GM12878 (cell line): Measurements from ENCODE around the gene ASB10. TPM values are rescaled to one million over a fixed set of nuclear protein-coding genes. Genes with fewer than 3 reads are reported as not detected.

Experiments
- ATAC-seq: fragments of 200-7000 bp; cut with Tn5 transposase; 3 replicates; pipeline ENCODE4 v1.9.1; 2020; ENCODE audit warnings: mild to moderate bottlenecking, moderate library complexity
- BruUV-seq: library from RNA; stranded (reverse); fragments of 400-500 nt; replicated peaks from 2 replicates; lab custom pipeline; 2021; lab: Mats Ljungman, UMichigan
- CTCF ChIA-PET: fragments of 300-600 bp; sonication (Branson Sonifier 250); formaldehyde crosslinking; extraction: SDS; loops from one replicate; lab custom pipeline; 2021; ENCODE audit warnings: inconsistent platforms; lab: Yijun Ruan, JAX
- POLR2A ChIA-PET: fragments of 350-600 bp; formaldehyde crosslinking; extraction: SDS; loops from one replicate; lab custom pipeline; 2021; ENCODE audit warnings: inconsistent platforms; lab: Charles Lee
- RAD21 ChIA-PET: fragments of 300-600 bp; sonication (Branson Sonifier 250); formaldehyde crosslinking; loops from one replicate; lab custom pipeline; 2023; ENCODE audit warnings: antibody characterized with exemption; ENCODE audit not compliant: unreplicated experiment; lab: Charles Lee
- SMC1A ChIA-PET: fragments of 300-600 bp; sonication (Branson Sonifier 250); formaldehyde crosslinking; loops from one replicate; lab custom pipeline; 2023; ENCODE audit not compliant: unreplicated experiment, uncharacterized antibody; lab: Charles Lee
- DNase-seq: peaks from one replicate; pipeline ENCODE4 v3.0.0-alpha.2; 2011; ENCODE audit warnings: low read depth, low spot score
- FAIRE-seq: peaks from 3 replicates; lab custom pipeline; 2011; peaks lifted over from hg19 to GRCh38; lab: Jason Lieb, UNC
- H2AFZ ChIP-seq: 2 replicates; pipeline ENCODE4 v1.6.0; 2011; ENCODE audit warnings: low read depth, low read length, control low read depth; ENCODE audit not compliant: control insufficient read depth
- H3K27ac ChIP-seq: 2 replicates; pipeline ENCODE4 v1.5.1; 2011; ENCODE audit warnings: control low read depth; ENCODE audit not compliant: control insufficient read depth, insufficient read depth
- H3K27me3 ChIP-seq, 2 experiments: replicated peaks in 1 of 2; 2 replicates each; pipeline versions ENCODE4 v1.6.0 to v1.6.1; 2011; ENCODE audit warnings: low read length in 1 of 2; ENCODE audit not compliant: control insufficient read depth in 2 of 2, insufficient read depth in 2 of 2
- H3K36me3 ChIP-seq, 2 experiments: 2 replicates each; pipeline ENCODE4 v1.5.1; 2011; ENCODE audit warnings: low read length in 1 of 2; ENCODE audit not compliant: control insufficient read depth in 2 of 2, insufficient read depth in 2 of 2
- H3K4me1 ChIP-seq: 2 replicates; pipeline ENCODE4 v1.6.1; 2011; ENCODE audit warnings: mild to moderate bottlenecking, low read length, moderate library complexity, mixed read lengths; ENCODE audit not compliant: control insufficient read depth, insufficient read depth
- H3K4me2 ChIP-seq: 2 replicates; pipeline ENCODE4 v1.6.0; 2011; ENCODE audit warnings: control low read depth; ENCODE audit not compliant: control insufficient read depth, insufficient read depth
- H3K4me3 ChIP-seq: fragments of 200-600 bp; sonication (generic); 2 replicates; pipeline ENCODE4 v1.5.1; 2016
- H3K79me2 ChIP-seq: 2 replicates; pipeline ENCODE4 v1.6.0; 2011; ENCODE audit warnings: low read length; ENCODE audit not compliant: control insufficient read depth, insufficient read depth
- H3K9ac ChIP-seq: 2 replicates; pipeline ENCODE4 v1.8.0; 2011; ENCODE audit warnings: low read length, control low read depth, mixed read lengths; ENCODE audit not compliant: control insufficient read depth, insufficient read depth
- H3K9me3 ChIP-seq: replicated peaks from 3 replicates; pipeline ENCODE4 v1.5.1; 2011; ENCODE audit warnings: mild to moderate bottlenecking, low read length; ENCODE audit not compliant: control insufficient read depth, insufficient read depth
- H4K20me1 ChIP-seq: 2 replicates; pipeline ENCODE4 v1.6.0; 2011; ENCODE audit not compliant: control insufficient read depth, insufficient read depth
- BCL11A ChIP-seq: IDR thresholded peaks from 2 replicates; pipeline ENCODE4 v1.6.1; 2011; ENCODE audit warnings: low read depth, low read length
- CBFB ChIP-seq: IDR thresholded peaks from 2 replicates; pipeline ENCODE4 v1.6.1; 2016; ENCODE audit warnings: antibody characterized with exemption, low read depth
- EED ChIP-seq: sonication (generic); IDR thresholded peaks from 2 replicates; pipeline ENCODE4 v1.6.1; 2016; ENCODE audit warnings: antibody characterized with exemption, low read depth
- ETV6 ChIP-seq, 2 experiments: fragments of 450-650 bp in 1 of 2; IDR thresholded peaks in 1 of 2; conservative IDR thresholded peaks in 1 of 2; 2 replicates each; pipeline ENCODE4 v1.6.1; 2014; ENCODE audit warnings: antibody characterized with exemption in 1 of 2, borderline replicate concordance in 1 of 2, low read depth in 1 of 2, mild to moderate bottlenecking in 1 of 2, moderate library complexity in 1 of 2
- IKZF1 ChIP-seq: fragments of 450-650 bp; conservative IDR thresholded peaks from 2 replicates; pipeline ENCODE4 v1.6.1; 2017; ENCODE audit warnings: antibody characterized with exemption, mild to moderate bottlenecking
- JUNB ChIP-seq: IDR thresholded peaks from 2 replicates; pipeline ENCODE4 v1.6.1; 2016; ENCODE audit warnings: antibody characterized with exemption, mild to moderate bottlenecking
- LARP7 ChIP-seq: fragments of 450-650 bp; IDR thresholded peaks from 2 replicates; pipeline ENCODE4 v1.6.1; 2017; ENCODE audit warnings: mild to moderate bottlenecking
- NFYB ChIP-seq: IDR thresholded peaks from 2 replicates; pipeline ENCODE4 v1.6.1; 2011; ENCODE audit warnings: low read depth, mild to moderate bottlenecking, low read length, improper control_type of control experiment, moderate library complexity; ENCODE audit not compliant: insufficient read depth
- NR2C2 ChIP-seq: IDR thresholded peaks from 2 replicates; pipeline ENCODE4 v1.6.1; 2011; ENCODE audit warnings: borderline replicate concordance, low read depth; ENCODE audit not compliant: control insufficient read depth, insufficient read length
- RFX5 ChIP-seq: IDR thresholded peaks from 2 replicates; pipeline ENCODE4 v1.6.1; 2011; ENCODE audit warnings: low read depth, low read length, improper control_type of control experiment
- SIX5 ChIP-seq: IDR thresholded peaks from 2 replicates; pipeline ENCODE4 v1.6.1; 2011; ENCODE audit warnings: mild to moderate bottlenecking, low read depth, low read length, moderate library complexity; ENCODE audit not compliant: severe bottlenecking
- SREBF1 ChIP-seq: IDR thresholded peaks from 2 replicates; pipeline ENCODE4 v1.6.1; 2012; ENCODE audit warnings: mild to moderate bottlenecking, low read length
- TARDBP ChIP-seq: IDR thresholded peaks from 2 replicates; pipeline ENCODE4 v1.6.1; 2016; ENCODE audit warnings: borderline replicate concordance
- ZZZ3 ChIP-seq: IDR thresholded peaks from 2 replicates; pipeline ENCODE4 v1.6.1; 2011; ENCODE audit warnings: low read depth; ENCODE audit not compliant: control insufficient read depth, insufficient read length
- WGBS: methylation state at CpG from one replicate; pipeline ENCODE4 v1.1.6; 2016; ENCODE audit warnings: low lambda C conversion rate; ENCODE audit not compliant: insufficient replicate concordance, insufficient coverage; ENCODE audit errors: missing lambda C conversion rate; 5-methylcytosine and 5-hydroxymethylcytosine counted together
- in situ Hi-C: fragments of 300-500 bp; cut with MboI; formaldehyde crosslinking; loops from 9 replicates; pipeline ENCODE4 v1.14.3; 2018; ENCODE audit warnings: mixed read lengths
- intact Hi-C: fragments of 100-400 bp; cut with micrococcal nuclease; formaldehyde crosslinking; loops from one replicate; pipeline ENCODE4 v1.14.2; 2022; ENCODE audit not compliant: unreplicated experiment
- polyA plus RNA-seq, 11 experiments: library from polyadenylated mRNA; depleted of rRNA in 4 of 11; unstranded in 6 of 11; stranded (reverse) in 5 of 11; fragments of >200 nt; fragmentation: Nextera tagmentation in 4 of 11; fragmentation: Illumina TruSeq in 1 of 11; extraction: Ambion mirVana in 4 of 11; extraction: Trizol in 1 of 11; gene quantifications; 1 replicate in 1 of 11; 2 replicates in 10 of 11; pipeline versions ENCODE4 v1.2.1 to v1.2.3, GENCODE V29; 2011 to 2016; ENCODE audit warnings: inconsistent platforms in 2 of 11, missing spikeins in 2 of 11, low read depth in 1 of 11
- total RNA-seq, 4 experiments: library from RNA; depleted of rRNA in 3 of 4; stranded (reverse); fragments of >200 nt in 3 of 4; fragmentation: Illumina TruSeq in 1 of 4; extraction: Trizol in 1 of 4; gene quantifications; 2 replicates each; pipeline versions ENCODE4 v1.2.1 to v1.2.3, GENCODE V29; 2013 to 2021
- TF ChIP-seq, protein P1 (sequence below): fragments of 450-650 bp; IDR thresholded peaks from 2 replicates; pipeline ENCODE4 v1.6.1; 2014; ENCODE audit warnings: mild to moderate bottlenecking
- TF ChIP-seq, protein P2 (sequence below): IDR thresholded peaks from 2 replicates; pipeline ENCODE4 v1.6.1; 2011; ENCODE audit warnings: low read depth, low read length, improper control_type of control experiment, borderline replicate concordance
- TF ChIP-seq, protein P3 (sequence below): fragments of 450-650 bp; IDR thresholded peaks from 2 replicates; pipeline ENCODE4 v1.6.1; 2016; ENCODE audit warnings: mild to moderate bottlenecking

Gene ASB10
- total and polyA plus RNA-seq, 10 of the 15 experiments (the other 5 are each of a cell fraction or from before 2014, with no cell fraction given), result not detected

DNA sequence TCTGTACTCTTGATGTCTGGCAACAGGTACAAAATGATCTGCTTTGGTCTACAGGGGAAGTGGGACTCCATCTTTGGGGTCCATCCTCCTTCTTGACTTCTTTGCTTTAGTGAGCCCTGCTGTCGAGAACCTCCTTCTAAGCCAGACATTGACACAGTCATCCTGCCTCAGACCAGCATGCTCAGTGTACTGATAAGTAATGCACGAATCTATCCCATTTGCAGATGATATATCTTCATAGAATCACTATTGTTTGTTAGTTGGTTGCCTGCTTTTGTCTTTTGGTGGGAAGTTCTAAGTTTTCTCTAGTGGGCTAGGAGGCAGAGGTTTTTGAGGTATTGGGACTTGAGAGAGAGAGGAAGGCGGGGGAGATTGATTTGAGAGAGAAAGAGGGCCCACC, 14.3 kb upstream of the ASB10 start:
- WGBS, result 0% methylated on average over 3 of the region's 3 CpGs
- DNase-seq, result no peak
- in situ Hi-C loops (no loop called here), intact Hi-C loops (no loop called here)
- ATAC-seq, result no peak
- H3K27me3 ChIP-seq, result peaks cover 2 to 4% of the 10 kb centered on the region in 2 experiments; a peak in 3 of 4 replicates
- no peak overlapping the region for H3K9ac ChIP-seq
- ChIA-PET SMC1A (no interaction called here), RAD21 (no interaction called here), CTCF (no interaction called here), POLR2A (no interaction called here)
- FAIRE-seq, result no peak
- no peak overlapping the region for H2AFZ ChIP-seq
- no peak overlapping the region for H3K4me2 ChIP-seq
- no peaks in the 10 kb centered on the region for H3K79me2 ChIP-seq
- no peaks in the 10 kb centered on the region for H4K20me1 ChIP-seq
- no peaks in the 10 kb centered on the region for H3K4me1 ChIP-seq
- H3K9me3 ChIP-seq, result no peaks in the 10 kb centered on the region
- TF ChIP-seq SIX5, result no peak
- no peak for TF ChIP-seq ZZZ3
- TF ChIP-seq, protein P1, sequence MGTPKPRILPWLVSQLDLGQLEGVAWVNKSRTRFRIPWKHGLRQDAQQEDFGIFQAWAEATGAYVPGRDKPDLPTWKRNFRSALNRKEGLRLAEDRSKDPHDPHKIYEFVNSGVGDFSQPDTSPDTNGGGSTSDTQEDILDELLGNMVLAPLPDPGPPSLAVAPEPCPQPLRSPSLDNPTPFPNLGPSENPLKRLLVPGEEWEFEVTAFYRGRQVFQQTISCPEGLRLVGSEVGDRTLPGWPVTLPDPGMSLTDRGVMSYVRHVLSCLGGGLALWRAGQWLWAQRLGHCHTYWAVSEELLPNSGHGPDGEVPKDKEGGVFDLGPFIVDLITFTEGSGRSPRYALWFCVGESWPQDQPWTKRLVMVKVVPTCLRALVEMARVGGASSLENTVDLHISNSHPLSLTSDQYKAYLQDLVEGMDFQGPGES, result no peak
- no peak for TF ChIP-seq NFYB
- no peak for TF ChIP-seq RFX5
- no peak for TF ChIP-seq NR2C2
- no peak for TF ChIP-seq EED
- no peak for TF ChIP-seq LARP7
- TF ChIP-seq, protein P2, sequence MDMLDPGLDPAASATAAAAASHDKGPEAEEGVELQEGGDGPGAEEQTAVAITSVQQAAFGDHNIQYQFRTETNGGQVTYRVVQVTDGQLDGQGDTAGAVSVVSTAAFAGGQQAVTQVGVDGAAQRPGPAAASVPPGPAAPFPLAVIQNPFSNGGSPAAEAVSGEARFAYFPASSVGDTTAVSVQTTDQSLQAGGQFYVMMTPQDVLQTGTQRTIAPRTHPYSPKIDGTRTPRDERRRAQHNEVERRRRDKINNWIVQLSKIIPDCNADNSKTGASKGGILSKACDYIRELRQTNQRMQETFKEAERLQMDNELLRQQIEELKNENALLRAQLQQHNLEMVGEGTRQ, result no peak
- no peak for TF ChIP-seq SREBF1
- TF ChIP-seq JUNB, result no peak
- no peak for TF ChIP-seq ETV6 (conservative IDR thresholded peaks at IDR 0.05 in 1 of 2, IDR thresholded peaks at IDR 0.05 in 1 of 2; ENCODE audit: borderline replicate concordance in 1 of 2, low read depth in 1 of 2)
- no peak for TF ChIP-seq CBFB
- no peak for TF ChIP-seq IKZF1
- TF ChIP-seq TARDBP, result no peak
- no peak for TF ChIP-seq BCL11A
- TF ChIP-seq, protein P3, sequence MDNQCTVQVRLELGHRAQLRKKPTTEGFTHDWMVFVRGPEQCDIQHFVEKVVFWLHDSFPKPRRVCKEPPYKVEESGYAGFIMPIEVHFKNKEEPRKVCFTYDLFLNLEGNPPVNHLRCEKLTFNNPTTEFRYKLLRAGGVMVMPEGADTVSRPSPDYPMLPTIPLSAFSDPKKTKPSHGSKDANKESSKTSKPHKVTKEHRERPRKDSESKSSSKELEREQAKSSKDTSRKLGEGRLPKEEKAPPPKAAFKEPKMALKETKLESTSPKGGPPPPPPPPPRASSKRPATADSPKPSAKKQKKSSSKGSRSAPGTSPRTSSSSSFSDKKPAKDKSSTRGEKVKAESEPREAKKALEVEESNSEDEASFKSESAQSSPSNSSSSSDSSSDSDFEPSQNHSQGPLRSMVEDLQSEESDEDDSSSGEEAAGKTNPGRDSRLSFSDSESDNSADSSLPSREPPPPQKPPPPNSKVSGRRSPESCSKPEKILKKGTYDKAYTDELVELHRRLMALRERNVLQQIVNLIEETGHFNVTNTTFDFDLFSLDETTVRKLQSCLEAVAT, result no peak
- H3K36me3 ChIP-seq, result no peaks in the 10 kb centered on the region
- no peak overlapping the region for H3K4me3 ChIP-seq
- BruUV-seq, result no TSS peak
- H3K27ac ChIP-seq, result no peak overlapping the region
